ENCODE data around the gene GJD4.

GJD4 gene

GRCh38 chr10:35626971-35627507 lies 21.9 kb downstream of the GJD4 start:
- DNase-seq (ENCODE audit: low read depth in 3 of 3): no peak

GRCh38 chr10:35631404-35631803 lies 26.3 kb downstream of the GJD4 start:
- no peak for DNase-seq (ENCODE audit: low read depth in 3 of 3)

- DNase-seq (ENCODE audit: low read depth in 3 of 3): no peak
Observed at GRCh38 chr10:35632027-35632426, 26.9 kb downstream of the GJD4 start.

GRCh38 chr10:35633006-35633980 lies 28.2 kb downstream of the GJD4 start:
- no peak for DNase-seq (ENCODE audit: low read depth in 3 of 3)

GRCh38 chr10:35635576-35635975 lies 30.4 kb downstream of the GJD4 start:
- no peak for DNase-seq (ENCODE audit: low read depth in 3 of 3)

GRCh38 chr10:35636956-35637355 lies 31.8 kb downstream of the GJD4 start:
- DNase-seq (ENCODE audit: low read depth in 3 of 3): no peak

GRCh38 chr10:35637462-35637861 lies 32.3 kb downstream of the GJD4 start:
- no peak for DNase-seq (ENCODE audit: low read depth in 3 of 3)

GRCh38 chr10:35638101-35638500 lies 33.0 kb downstream of the GJD4 start:
- no peak for DNase-seq (ENCODE audit: low read depth in 3 of 3)

GRCh38 chr10:35639021-35639727 lies 34.0 kb downstream of the GJD4 start:
- no peak for DNase-seq (ENCODE audit: low read depth in 3 of 3)

- DNase-seq (ENCODE audit: low read depth in 3 of 3): no peak
Observed at GRCh38 chr10:35639728-35640401, 34.7 kb downstream of the GJD4 start.

- peak in 1 of 3 experiments; percentile 32 for DNase-seq (ENCODE audit: low read depth in 3 of 3)
Observed at GRCh38 chr10:35640474-35640873, 35.3 kb downstream of the GJD4 start.

- peak in 1 of 3 experiments; percentile 57 for DNase-seq (ENCODE audit: low read depth in 3 of 3)
Observed at GRCh38 chr10:35640951-35641675, 36.0 kb downstream of the GJD4 start.

GRCh38 chr10:35641676-35642034 lies 36.5 kb downstream of the GJD4 start:
- DNase-seq (ENCODE audit: low read depth in 3 of 3): no peak

GRCh38 chr10:35642035-35642792 lies 37.1 kb downstream of the GJD4 start, which contains the start of gene FZD8:
FZD8 (minus strand) TSS chr10:35642296; CDS start chr10:35641429, 867 bp downstream.
- peak; percentile 39 to 80 (median 58) for DNase-seq (ENCODE audit: low read depth in 3 of 3)

- DNase-seq (ENCODE audit: low read depth in 3 of 3): no peak
Observed at GRCh38 chr10:35642793-35643114, 37.6 kb downstream of the GJD4 start.

GRCh38 chr10:35643151-35644049 lies 38.3 kb downstream of the GJD4 start:
- DNase-seq (ENCODE audit: low read depth in 3 of 3): no peak

- DNase-seq (ENCODE audit: low read depth in 3 of 3): no peak
Observed at GRCh38 chr10:35644050-35644950, 39.2 kb downstream of the GJD4 start.

- DNase-seq (ENCODE audit: low read depth in 3 of 3): no peak
Observed at GRCh38 chr10:35650894-35651293, 45.8 kb downstream of the GJD4 start.

GRCh38 chr10:35652824-35653223 lies 47.7 kb downstream of the GJD4 start:
- no peak for DNase-seq (ENCODE audit: low read depth in 3 of 3)

Measured in stimulated activated CD4-positive, alpha-beta T cell treated with anti-CD3 and anti-CD28 coated beads, TNF-alpha, amount 100 ng/mL, for 24 hours (primary cell).